GM18499 (cell line): ENCODE measurements around the gene CALHM3.
"Not testable (repeated sequence)": the region's sequence is repeated elsewhere in the genome, so short reads cannot be mapped to it uniquely, and the experiment has no call there.

ENCODE experiments used
- ATAC-seq: cut with Tn5 transposase; IDR thresholded peaks from one replicate; pipeline ENCODE4 v1.9.1; 2021; ENCODE audit warnings: moderate number of reproducible peaks; ENCODE audit not compliant: insufficient read depth, unreplicated experiment

Gene CALHM3, protein sequence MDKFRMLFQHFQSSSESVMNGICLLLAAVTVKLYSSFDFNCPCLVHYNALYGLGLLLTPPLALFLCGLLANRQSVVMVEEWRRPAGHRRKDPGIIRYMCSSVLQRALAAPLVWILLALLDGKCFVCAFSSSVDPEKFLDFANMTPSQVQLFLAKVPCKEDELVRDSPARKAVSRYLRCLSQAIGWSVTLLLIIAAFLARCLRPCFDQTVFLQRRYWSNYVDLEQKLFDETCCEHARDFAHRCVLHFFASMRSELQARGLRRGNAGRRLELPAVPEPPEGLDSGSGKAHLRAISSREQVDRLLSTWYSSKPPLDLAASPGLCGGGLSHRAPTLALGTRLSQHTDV

DNA sequence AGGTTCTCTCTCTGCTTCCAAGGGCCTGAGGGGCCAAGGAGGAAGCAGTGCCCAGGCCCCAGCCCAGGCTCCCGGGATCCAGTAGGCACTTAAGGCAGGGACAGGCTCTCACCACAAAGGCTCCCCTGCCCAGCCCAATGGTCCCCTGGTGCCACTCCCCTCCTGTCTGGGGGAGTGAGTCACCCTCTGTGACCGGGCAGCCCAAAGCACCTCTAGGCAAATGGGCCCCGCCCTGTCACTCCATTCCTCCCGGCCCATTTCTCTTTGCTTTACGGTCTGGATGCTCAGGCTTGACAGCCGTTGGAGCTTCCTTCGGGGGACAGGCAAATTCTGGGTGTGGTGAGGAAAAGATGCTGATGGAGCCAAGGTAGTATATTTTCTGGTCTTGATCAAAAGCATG lies at the start of gene CALHM3:
Gene CALHM3, minus strand, starts transcription at position 106 of the 400 bp plus-strand sequence. CDS start 208 bp downstream, outside the sequence.
- no peak for ATAC-seq

DNA sequence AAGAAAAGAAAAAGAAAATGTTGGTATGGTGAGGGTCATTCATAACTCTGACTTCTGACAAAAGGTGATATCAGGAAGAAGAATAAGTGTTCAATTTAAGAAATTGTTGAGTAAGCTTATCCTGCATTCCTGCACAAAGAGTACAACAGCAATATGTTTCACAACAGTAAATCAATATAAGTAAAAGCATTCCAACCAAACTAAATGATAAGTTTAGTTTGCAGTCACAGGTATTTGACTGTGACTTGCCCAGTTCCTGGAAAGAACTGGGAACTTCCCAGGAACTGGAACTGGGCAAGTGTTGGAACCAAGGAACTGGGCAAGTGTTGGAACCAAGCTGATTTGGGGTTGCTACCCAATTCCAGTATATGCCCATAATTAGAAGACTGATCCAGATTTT lies 49.5 kb upstream of the CALHM3 start:
- no peak for ATAC-seq

DNA sequence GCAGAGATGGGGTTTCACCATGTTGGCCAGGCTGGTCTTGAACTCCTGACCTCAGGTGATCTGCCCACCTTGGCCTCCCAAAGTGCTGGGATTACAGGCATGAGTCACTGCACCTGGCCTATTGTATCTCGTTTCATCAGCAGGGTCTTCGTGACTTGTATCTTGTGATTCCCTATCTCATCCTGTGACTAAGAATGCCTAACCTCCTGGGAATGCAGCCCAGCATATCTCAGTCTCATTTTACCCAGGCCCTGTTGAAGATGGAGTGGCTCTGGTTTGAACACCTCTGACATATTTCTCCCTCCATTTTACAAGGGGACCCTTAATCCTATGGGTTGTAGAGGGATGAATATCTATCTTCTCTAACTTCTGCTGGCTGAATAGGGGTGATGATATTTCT lies 48.4 kb upstream of the CALHM3 start:
- not testable (repeated sequence) for ATAC-seq

DNA sequence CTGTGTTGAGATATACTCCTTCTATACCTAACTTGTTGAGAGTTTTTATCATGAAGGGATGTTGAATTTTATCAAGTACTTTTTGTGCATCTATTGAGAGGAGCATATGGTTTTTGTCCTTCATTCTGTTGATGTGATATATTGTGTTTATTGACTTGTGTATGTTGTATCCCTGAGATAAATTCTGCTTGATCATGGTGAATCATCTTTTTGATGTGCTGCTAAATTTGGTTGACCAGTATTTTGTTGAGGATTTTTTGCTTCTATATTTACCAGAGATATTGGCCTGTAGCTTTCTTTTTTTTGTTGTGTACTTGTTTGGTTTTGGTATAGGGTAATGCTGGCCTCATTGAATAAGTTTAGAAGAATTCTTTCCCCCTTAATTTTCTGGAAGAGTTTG lies 46.9 kb upstream of the CALHM3 start:
- ATAC-seq, result no peak

DNA sequence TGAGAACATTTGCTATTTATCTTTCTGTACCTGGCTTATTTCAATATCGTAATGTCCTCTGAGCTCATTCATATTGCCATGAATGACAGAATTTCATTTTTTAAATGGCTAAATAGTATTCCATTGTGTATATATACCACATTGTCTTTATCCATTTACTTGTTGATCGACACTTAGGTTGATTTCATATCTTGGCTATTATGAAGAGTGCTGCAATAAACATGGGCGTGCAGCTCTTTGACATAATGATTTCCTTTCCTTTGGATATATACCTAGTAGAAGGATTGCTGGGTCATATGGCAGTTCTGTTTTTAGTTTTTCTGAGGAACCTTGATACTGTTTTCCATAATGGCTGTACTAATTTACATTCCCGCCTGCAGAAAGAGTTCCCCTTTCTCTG lies 44.6 kb upstream of the CALHM3 start:
- ATAC-seq, result no peak

DNA sequence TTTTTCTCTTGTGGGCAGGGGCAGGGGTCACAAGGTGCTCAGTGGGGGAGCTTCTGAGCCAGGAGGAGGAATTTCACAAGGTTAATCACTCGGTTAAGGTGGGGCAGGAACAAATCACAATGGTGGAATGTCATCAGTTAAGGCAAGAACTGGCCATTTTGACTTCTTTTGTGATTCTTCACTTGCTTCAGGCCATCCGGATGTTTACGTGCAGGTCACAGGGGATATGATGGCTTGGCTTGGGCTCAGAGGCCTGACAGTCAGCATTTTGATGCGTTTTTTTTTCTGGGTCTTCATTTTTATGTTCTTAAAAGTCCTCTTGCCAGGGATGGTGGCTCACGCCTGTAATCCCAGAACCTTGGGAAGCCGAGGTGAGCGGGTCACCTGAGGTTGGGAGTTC lies 43.0 kb upstream of the CALHM3 start:
- not testable (repeated sequence) for ATAC-seq

DNA sequence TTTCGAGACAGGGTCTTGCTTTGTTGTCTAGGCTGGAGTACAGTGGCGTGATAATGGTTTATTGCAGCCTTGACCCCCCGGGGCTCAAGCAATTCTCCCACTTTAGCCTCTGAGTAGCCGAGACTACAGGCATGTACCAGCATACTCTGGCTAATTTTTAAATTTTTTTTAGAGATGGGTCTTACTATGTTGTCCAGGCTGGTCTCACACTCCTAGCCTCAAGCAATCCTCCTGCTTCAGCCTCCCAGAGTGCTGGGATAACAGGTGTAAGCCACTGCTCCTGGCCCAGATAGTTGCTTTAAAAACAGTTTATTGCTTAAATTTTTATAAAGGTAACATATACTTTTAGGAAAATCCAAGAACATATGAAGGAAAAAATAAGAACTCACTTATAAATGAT lies 40.8 kb upstream of the CALHM3 start:
- no peak for ATAC-seq

DNA sequence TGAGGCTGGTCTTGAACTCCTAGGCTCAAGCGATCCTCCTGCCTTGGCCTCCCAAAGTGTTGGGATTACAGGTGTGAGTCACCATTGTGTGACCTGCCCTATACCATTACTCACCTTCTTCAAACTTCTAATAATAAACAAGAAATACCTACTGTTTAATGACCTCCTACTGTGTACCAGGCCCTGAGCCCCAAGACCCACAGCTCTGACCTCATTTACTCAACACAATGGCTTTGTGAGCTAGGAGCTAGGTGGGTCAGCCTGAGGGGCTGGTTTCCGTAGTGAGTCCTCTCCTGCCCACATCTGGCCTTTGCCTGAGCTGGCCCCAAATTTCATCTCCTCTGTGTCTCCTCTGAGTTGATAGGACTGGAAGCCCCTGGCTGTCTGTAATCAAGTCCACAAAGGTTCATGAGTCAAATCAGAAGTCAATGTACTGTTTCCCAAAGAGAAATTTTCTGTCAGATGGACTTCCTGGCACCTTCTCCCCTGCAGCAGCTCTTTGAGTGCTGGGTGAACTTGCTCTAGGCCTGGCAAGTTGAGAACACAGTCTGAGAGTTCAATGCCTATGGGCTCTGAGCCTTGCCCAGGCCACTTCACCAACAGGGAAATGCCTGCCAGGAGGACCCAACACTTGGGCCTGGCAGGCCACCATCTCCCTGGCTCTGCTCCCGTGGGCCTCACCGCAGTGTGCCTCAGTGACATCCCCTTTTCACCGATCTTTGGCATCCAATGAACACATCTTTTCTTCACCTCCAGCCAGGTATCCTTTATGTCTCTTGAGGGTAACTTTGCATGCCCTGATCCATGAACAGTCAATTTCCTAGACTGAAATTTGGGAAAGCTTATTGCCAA lies 38.4 kb upstream of the CALHM3 start:
- ATAC-seq, result no peak

DNA sequence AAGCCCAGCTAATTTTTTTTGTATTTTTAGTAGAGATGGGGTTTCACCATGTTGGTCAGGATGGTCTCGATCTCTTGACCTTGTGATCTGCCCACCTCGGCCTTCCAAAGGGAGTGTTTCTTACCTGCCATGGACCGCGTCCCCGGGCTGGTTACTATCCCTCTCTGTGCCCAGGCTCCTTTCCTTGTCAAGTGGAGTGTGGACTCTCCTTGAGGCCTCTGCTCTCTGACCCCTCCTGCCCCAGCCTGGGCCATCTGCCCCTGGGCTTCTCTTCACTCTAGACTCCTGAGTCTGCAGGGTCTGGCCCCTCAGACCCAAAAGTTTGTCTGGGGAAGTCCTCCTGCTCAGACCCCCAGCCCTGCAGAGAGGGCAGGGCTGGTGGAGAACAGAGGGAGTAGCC lies 35.2 kb upstream of the CALHM3 start:
- ATAC-seq, result no peak

DNA sequence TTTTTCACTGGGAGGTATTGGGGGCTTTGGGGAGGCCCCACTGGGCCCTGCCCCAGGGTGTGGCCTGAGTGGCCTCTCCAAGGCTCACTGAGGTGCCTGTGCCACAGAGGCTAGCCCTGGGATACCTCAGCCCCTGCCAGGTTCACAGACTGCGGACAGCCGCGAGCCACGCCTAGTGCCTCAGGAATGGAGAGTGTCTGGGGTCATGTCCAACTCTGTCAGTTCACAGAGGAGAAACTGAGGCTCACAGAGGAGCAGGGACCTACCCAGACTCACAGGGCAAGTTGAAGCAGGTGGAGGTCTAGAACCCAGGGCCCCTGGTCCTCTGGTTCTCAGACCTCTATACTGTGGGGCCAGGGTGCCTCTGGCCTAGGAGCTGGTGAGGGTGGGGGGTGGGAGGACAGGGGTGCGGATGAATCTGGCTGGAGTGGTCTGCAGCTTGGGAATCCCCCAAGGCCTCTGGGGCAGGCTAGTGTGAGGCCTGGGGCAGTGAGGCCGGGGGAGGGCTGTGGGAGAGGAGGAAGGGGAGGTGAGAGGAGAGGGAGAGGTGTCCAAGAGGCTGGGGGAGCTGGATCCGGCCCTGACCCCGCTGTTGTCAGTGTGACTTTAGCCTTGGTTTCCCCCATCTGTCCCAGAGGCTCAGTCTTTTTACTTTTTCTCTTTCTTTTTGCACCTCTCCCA lies 34.5 kb upstream of the CALHM3 start:
- ATAC-seq, result no peak

DNA sequence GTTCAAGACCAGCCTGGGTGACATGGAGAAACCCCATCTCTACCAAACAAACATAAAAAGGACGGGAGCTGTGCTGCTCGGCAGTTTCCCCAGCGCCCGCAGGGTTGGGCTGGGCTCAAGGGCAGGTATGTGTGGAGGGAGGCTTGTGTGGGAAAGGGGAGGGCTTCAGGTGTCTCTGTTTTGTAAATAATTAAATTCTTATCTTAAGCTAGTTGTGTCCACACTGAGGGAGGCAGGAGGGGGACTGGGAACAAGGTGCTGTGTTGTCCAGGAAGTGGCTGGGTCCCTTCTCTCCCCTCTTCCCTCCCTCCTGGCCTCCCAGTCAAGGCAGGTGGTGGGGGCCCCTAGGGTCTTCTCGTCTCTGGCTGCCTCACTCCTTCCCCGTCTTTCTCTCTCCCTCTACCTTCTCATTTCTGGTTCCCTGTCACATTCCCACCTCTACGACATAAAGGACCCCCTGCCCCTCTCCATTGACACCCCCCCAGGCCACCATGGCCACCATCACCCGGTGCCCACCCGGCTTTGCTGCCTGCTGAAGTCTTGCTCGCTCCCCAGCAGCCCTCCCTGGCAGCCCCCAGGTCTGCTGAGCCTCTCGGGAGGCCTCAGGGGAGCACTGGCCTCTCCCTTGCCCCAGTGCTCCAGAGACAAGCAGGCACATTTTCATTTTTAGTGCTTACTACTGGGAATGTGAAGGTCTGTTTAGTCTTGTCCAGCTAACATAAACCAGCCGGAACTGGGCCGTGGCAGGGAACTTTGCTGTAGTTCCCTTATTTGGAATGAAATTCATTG lies 33.7 kb upstream of the CALHM3 start:
- ATAC-seq, result no peak

DNA sequence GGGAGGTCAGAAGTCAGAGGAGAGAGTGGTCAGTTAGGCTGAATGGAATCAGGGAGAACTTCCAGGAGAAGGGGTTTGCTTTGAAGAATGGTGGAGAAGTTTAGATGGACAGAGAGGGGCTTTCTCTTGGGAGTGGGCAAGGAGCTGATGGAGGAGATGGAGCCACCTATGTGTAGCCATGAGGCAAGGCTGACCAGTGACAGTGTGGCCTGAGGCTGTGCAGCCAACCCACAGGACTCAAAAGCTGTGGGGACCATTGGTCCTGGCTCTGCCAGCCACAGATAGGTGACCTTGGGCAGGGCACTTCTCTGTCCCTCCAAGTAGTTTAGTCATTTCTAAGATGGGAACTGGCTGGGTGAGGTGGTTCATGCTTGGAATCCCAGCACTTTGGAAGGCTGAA lies 33.1 kb upstream of the CALHM3 start:
- no peak for ATAC-seq

DNA sequence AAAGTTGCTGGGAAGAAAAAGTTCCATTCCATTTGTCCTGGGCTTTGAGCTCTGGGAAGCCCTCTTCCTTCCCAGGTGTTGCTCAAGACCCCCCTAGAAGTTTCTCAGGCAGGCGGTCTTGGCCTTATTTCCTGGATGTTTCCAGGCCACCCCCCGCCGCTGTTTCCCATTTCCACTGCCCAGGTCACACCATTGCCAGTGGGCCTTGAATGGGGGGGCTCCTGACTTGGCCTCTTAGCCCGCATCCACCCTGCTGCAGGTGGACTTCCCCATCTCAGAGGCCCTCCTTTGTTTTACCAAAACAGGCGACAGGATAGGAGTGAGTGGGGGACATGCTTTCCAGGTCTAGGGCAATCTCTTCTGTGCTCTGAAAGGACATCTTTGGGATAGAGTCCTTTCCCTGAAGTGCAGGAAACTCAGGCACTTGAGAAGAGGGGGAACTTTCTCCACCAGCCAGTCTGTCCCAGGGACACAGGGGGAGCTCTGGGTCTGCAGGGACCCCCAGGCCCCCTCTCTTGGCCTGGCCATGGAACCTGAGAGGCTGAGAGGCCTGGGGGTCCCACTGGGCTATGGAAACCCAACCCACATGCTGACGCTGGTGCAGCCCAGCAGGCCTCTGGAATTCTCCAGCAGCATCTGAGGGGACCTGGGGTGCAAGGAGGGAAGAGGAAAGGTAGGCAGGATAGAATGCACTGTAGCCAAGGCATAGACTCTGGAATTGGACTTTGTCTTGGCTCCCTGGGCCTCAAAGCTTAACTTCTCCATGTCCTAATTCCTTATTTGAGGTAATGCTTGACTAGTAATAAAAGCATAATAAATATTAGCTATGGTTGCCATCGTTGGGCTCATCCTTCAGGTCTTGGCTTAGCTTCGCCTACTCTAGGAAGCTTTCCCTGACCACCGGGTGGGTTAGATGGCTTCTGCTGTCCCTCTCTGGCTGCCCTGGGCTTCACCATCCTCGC lies 32.0 kb upstream of the CALHM3 start:
- no peak for ATAC-seq

DNA sequence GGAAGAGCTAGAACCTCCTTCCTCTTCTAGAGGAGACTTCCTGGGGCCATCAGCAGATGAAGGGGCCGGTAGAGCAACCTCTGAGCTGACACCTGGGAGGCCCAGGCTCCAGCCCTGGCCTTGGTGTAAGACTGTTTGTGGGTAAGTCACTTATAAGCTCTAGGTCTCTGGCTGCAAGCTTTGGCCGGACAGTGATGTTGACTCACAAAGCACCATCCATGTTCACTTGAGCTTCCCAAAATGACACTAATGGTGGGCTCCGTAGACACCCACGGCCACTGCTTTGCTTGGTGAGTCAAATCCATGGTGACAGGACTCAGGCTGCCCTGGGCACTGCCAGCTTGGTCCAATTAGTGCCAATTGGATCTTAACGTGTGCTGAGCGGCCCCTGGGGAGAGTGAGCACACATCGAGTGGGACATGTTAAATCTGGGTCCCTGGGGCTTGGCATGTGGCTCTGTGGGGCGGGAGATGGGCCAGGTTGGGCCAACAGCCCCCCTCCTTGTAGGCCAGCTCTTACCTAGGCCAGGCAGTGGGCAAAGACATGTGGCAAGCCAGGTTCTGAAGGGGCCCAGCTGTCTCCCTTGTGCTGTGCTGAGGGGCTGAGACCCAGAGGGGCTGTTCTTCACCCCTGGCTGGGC lies 31.1 kb upstream of the CALHM3 start:
- ATAC-seq, result no peak

DNA sequence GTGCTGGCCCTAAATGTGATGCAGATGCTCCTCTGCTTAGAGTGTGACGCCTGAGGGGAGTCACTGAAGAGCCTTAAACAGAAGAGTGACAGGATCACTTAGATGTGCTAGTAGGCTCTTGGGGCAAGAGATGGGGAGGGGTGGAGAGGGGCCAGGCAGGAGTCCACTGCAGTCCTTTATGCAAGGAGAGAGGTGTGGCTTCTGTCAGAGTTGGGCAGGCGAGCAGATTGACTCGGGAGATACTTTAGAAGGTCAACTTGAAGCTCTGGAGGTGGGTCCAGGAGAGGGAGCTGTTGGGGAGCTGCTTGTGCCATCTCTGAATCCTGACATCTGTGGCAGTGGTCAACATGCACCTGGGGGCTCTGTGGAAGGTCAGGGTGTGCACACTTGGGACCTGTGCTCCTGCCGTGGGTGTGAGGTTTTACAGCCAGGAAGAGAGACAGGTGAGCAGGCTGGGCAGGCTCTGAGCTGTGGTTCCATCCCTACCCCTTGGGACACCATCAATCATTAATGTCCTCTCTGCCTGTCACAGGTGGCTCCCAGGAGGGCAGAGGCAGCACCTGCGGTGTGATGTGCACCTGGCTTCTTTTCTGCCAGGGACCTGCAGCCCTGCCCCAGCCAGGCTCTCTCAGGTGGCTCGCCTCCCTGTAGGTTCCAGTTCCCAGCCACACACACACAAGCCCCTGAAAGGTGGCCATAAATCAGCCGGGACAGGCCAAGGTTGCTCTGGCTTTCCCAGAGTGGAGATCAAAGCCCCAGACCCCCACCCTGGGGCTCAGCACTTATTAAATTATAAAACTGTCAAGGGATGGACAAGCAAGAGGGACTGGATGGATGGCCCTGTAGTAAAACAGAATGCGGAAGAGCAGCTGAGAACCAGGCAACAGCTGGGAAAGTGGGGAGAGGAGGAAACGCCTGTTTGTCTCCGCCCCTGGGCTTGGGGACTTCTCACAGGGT lies 28.5 kb upstream of the CALHM3 start:
- ATAC-seq, result no peak

DNA sequence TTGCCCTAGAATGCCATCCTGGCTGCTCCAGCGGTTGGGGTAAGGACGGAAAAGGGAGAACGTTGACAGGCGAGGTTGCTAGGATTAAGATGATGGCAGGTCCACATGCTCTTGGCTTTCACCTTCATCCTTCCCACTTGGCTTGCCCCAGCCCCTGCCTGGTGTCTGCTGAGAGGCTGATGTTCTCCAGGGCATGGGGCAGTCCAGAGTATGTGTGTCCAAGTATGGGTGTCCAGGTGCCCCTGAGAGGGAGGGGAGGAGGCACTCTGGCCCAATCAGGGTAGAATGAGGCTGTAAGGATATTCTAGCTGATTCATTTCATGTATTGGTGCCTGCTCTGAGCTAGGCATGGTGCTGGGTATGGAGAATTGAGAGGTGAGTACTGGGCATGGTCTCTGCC lies 27.0 kb upstream of the CALHM3 start:
- no peak for ATAC-seq

DNA sequence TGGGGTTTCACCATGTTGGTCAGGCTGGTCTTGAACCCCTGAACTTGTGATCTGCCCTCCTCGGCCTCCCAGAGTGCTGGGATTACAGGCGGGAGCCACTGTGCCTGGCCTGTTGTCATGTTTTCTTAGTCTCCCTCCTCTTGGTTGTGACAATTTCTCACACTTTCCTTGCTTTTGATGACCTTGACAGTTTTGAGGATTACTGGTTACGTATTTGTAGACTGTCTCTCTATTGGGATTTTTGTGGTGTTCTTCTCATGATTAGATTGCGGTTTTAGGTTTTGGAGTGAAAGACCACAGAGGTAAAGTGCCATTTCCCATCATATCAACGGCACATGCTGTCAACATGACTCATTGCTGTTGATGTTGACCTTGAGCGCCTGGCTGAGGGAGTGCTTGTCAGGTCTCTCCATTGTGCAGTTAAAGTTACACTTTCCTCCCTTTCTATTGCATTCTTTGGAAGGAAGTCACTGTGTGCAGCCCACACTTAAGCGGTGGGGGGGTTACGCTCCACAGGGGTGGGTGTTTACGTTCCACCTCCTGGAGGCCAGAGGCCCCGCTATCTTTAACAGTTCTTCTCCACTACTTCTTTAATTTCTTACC lies 25.2 kb upstream of the CALHM3 start:
- no peak for ATAC-seq
